Middle frontal gyrus (tissue), 1 donor: ENCODE measurements around the gene OMD.

Experiments
- DNase-seq: peaks from one replicate; pipeline ENCODE4 v3.0.0-alpha.2; 2015; ENCODE audit warnings: low spot score; ENCODE audit errors: extremely low spot score

OMD gene

GRCh38 chr9:92369075-92369474, 55.2 kb downstream of the OMD start:
- DNase-seq: no peak
